NCI-H2029 treated with DMSO at 0.1 percent for 48 hours (cell line): ENCODE measurements around the gene MIR17HG.
"Not testable (repeated sequence)": the region's sequence is repeated elsewhere in the genome, so short reads cannot be mapped to it uniquely, and the experiment has no call there.

Experiments used
- DNase-seq: peaks from one replicate; lab custom pipeline; 2025; lab: John Stamatoyannopoulos, UW

MIR17HG gene

DNA sequence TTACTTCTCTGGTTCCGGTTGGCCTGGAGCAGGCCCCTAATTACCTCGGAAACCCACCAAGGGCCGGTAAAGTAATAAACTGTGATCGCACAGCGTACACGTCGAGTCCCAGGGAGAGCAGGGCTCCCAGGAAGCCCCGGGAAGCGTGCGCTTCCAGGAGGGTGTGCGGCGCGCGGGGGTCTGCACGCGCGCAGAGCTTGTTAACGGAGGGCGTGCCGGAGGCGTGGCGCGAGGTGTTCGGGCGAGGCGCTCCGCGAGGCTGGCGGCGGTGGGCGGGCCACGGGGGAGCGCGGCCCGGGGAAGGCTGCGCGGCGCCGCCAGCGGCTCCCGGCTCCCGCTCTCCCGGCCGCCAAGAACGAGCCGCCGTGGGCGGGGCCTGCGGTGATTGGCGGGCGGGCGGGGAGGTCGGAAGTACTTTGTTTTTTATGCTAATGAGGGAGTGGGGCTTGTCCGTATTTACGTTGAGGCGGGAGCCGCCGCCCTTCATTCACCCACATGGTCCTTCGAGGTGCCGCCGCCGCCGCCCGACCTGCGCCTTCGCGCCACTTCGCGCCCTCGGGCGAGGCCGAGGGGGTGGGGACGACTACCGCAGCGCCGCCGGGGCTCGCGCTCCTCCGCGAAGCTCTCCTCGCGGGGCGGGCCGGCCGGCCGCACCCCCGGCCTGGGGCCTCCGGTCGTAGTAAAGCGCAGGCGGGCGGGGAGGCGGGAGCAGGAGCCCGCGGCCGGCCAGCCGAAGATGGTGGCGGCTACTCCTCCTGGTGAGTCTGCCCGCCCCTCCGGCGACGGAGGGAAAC lies at the start of gene MIR17HG:
Gene MIR17HG (plus strand): TSS at position 486 of the 794 bp plus-strand sequence.
- DNase-seq, result peak; percentile 61

DNA sequence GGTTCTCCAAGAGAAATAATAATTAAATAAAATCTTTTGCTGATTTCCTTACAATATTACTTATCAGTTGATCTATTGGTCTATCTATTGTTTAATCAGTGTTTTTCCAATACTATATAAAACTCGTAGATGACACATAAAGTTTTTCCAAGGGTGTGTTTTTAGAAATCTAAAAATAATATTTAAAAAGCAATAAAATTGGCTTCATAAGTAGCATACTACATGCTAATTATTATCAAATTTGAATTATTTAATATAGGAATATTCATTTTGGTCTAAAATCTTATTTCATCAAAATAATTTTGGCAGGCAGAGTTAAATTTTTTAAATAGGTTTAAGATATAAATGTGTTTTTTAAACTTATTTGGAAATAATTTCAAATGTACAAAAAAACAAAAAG lies 49.4 kb upstream of the MIR17HG start:
- no peak for DNase-seq

DNA sequence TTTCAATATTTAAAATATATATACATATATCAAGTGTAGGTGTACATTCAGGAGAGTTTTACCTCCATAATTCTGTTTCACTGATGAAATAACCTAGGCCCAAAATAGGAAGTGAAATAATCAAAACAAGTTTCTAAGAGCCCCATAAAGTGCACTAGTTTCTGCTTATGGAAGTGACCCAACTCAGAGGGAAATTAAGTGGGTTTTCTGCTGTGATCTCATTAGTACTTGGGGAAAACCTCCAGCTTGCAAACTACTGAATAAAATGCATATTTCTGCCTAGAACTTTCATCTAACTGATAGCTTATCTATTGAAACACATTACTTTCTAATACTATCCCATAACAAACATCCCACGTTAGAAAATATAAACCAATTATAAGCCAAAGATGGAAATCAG lies 45.4 kb upstream of the MIR17HG start:
- DNase-seq, result no peak

DNA sequence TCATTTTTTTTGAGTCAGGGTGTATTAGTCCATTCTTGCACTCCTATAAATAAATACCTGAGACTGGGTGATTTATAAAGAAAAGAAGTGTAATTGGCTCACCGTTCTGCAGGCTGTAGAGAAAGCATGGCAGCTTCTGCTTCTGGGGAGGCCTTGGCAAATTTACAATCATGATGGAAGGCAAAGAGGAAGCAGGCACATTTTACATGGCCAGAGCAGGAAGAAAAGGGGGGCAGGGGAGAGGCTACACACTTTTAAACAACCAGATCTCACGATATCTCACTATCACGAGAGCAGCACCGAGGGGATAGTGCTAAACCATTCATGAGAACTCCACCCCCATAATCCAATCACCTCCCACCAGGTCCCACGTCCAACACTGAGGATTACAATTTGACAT lies 44.5 kb upstream of the MIR17HG start:
- DNase-seq, result no peak

DNA sequence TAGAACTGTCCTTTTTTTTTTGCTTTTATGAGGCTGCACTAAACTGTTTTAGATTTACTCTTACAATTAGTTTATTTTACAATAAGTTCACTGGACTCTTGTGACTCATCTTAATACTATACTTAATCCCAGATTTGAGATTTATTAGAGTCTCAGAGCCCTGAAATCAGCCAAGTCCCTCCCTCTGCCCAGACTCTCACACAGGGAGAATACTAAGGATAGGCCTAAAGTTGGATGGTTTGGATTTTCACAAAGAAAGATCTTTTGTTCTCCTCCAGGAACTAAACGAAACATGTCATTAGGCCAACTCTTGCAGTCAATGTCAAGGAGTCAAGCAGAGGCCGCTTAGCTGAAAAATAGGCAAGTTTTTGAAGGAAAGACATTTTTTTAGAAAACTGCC lies 42.7 kb upstream of the MIR17HG start:
- no peak for DNase-seq

DNA sequence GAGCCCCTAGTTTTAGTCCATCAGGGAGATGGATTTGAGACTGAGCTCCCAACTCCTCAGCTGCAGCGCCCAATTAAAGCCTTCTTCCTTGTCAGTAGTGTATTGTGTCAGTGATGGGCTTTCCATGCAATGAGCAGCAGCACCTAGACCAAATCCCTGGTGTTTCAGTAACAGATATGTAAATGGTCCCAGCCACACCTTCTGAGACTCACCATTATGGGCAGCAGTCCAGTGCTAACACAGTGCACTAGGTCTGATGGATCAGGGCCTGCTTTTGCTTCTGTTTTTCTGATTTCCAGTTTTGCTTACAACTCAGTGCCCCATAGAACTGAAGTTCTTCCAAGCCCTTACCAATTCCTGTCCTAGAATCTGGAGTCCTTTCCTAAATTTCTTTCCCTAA lies 41.8 kb upstream of the MIR17HG start:
- no peak for DNase-seq

DNA sequence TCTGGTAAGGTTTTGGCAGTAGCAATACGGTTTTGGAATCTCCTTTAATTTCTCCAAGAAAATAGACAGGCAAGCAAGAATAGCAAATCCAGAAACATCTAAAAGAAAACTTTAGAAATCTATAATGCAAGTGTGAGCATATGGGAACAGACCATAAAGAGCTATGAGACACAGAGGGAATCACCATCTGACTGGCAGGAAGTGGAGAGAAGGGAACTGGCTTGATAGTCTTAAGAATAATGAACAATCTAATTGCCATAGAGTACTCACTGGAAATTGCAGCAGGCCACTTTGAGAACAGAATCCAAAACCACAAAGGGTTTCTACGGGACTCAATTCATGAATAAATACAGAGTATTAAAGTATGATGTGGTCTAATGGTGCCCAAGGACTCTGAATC lies 39.6 kb upstream of the MIR17HG start:
- DNase-seq, result no peak

DNA sequence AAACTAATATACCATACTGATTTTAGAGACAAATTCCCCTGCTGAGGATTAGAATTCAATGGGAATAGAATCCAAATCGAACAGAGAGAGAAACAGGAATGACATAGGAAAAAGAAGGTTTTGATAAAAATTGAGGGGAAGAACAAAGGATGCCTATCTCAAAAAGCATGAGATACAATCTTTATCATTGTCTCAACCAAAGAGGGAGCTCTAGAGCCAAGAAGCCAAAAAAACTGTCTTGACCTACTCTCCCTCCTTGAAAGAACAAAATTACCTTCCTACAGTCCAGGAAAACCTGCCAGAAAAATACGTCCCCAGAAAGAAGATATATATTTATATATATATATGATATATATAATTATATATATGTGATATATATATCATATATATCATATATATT lies 39.2 kb upstream of the MIR17HG start:
- DNase-seq, result no peak

DNA sequence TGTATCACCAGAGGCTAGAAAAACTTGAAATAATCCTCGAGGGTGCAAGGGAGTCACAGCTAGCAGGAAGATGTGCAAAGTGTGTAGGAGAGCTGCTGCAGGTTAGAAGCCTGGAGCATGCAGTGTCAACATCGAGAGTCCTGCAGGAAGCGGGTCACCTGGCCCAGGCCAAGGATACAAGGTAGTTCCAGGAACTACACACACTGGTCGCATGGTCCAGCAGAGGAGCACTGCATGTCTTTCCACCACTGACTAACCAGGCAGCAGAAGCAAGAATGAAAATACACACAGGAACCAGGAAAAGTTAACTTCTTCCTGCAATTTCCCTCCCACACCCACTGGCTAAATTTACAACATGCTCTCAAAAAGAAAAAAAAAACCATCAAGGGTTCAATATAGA lies 36.0 kb upstream of the MIR17HG start:
- no peak for DNase-seq

DNA sequence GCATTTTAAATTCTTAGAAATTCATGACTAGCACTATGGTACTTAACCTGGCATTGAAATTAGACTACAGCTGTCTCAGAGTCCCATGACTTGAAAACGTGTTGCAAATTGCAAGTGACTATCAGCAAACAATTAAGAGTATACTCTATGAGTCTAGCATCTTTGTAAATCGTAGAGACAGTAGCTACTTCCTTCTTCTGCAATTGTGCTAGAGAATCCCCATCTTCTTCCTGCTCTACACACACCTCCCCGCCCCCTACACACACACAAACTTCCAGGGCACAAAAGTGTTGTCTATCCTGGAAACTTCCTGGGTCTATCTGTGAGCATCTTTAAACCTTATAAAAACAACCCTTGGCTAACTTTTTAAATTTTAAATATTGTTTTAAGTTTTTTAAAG lies 35.2 kb upstream of the MIR17HG start:
- no peak for DNase-seq

DNA sequence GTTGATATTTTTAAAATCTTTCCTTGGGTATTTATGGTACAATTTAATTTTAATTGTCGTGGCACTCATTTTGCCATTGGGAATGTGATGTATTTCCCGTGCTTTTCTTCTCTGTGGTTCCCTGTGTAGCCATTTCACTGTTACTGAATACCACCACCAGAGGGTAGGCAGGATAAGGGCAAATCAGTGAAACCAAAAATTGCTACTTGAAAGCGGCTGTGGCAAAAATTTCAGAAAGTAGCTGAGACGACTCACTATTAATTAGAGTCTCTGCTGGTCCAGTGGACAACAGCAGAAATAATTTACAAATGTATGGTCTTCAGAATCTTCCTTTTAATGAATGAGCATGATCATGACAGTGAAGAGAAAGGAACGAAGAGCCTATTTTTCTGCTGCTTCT lies 34.4 kb upstream of the MIR17HG start:
- no peak for DNase-seq

DNA sequence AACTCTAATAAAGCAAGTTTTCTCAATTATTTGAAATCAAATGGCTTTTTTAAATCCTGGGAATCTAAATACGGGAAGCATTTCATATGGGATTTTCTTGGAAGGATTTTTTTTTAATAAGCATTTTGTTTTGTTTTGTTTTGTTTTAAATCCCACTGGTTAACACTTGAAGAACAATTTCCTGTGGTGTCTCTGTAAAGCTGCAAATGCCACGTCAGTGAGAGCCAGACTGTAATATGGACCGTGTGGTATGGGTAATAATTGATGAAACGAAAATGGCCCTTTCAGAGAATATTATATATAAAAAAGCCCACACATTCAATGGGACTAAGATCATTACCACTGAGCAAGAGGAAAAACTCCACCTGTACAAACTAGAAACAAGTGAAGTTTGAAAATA lies 33.9 kb upstream of the MIR17HG start:
- no peak for DNase-seq

DNA sequence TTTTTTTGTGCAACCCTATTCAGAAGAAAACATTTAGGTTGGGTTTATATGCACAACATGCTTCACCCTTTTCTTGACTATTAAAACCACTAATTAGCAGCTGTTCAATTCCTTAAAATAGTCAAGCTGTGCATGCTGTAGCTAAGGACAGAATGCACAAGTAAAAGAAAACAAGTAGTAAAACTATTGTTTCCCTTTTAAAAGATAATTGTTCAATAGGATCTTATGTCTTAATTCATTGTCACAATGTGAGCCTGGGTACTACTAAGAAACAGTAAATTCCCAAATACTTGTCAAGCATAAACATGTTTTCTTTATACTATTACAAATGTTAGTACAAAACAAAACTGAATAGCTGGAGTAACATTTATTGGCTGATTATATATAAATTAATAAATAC lies 32.6 kb upstream of the MIR17HG start:
- no peak for DNase-seq

DNA sequence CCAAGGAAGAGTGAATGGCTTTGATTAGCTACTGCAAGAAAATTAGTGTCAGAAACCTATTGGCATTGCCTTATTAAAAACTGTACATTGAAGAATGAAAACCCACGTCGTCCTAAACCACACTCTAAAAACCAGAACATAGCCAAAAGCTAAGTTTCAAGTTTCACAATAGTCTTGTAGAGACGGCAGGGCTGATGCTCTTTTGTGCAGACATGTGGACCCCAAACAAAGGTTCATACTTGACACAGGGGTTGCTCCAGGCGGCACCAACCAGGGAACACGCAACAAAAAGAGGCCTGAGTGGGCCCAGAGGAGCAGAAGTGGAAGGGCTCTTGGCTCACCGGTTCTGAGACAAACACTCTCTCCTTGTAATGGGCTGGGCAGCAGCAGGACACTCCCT lies 28.6 kb upstream of the MIR17HG start:
- DNase-seq, result no peak

DNA sequence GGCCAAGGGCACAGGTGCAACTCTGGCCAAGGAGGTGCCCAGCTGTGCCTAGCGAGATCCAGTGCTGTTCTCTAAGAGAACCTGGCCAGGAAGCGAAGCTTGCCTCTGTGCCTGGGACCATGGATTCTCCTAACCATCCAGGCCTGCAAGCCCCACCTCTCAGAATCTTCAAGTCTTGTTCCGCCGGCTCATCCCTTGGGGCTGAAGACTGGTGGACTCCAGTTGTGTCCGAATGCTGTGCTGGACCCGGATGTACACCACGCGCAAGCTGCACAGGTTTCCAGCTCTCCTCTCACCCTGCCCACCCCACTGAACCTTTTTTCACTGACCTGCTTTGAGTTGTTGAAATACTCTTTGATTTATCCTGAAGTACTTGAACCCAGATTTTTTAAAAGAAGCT lies 27.5 kb upstream of the MIR17HG start:
- DNase-seq, result no peak

DNA sequence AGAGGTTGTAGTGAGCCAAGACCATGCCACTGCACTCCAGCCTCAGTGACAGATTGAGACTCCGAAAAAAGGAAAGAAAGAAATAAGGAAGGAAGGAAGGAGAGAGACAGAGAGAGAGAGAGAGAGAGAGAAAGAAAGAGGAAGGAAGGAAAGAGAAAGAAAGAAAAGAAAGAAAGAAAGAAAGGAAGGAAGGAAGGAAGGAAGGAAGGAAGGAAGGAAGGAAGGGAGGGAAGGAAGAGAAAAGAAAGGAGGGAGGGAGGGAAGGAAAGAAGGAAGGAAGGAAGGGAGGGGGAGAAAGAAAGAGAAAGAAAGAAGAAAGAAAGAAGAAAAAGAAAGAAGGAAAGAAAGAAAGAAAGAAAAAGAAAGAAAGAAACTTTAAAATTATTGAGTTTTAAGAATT lies 26.5 kb upstream of the MIR17HG start:
- not testable (repeated sequence) for DNase-seq

DNA sequence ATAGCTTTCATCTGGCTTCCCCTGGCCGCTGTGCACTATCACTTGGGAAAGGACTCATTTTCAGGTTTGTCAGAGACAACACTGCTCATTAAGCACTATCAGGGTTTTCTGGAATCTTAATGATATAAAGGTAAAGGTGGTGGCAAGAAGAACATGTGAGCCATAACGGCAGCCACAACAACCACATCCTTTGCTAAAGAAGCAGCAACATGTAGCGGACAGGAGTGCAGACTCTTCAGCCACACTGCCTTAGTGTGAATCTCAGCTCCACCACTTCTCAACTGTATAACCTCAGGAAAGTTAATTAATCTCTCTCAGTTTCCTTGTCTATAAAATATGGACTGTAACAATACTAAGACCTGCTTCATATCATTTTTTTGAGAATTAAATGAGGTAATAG lies 24.1 kb upstream of the MIR17HG start:
- DNase-seq, result no peak

DNA sequence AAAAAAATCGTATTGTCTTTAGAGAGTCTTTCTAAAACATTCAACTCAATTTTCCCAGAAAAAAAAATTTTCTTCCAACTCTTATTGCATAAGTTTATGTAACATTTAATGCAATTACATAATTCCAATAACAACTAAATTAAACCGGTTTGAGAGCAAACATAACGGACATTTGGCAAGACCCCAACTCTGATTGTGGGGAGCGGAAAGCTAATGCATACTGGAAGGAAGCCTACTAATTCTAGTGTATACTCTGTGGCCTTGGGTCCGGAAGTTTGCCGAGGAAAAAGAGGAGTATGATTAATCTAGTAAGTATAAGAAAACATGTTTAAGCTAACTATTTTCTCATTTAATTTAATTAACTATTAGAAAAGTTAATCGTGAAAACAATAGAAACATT lies 21.3 kb upstream of the MIR17HG start:
- DNase-seq, result no peak

DNA sequence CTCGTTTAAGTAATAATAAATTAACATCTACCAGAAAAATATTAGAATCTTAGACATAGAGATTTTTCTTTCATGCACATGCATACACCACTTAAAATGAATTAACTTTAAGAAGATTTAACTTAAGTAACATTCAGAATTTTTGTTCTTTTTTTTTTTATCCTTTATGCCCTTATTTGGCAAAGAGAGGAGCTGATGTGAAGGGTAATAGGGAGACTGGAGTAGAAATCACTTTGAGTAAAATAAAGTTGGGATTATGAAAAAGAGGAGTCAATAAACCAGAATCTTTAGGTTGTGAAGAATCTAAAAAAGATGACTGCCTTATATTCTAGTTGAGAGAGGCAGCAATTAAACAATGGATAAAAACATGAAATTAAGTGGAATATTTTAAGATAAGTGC lies 18.8 kb upstream of the MIR17HG start:
- no peak for DNase-seq

DNA sequence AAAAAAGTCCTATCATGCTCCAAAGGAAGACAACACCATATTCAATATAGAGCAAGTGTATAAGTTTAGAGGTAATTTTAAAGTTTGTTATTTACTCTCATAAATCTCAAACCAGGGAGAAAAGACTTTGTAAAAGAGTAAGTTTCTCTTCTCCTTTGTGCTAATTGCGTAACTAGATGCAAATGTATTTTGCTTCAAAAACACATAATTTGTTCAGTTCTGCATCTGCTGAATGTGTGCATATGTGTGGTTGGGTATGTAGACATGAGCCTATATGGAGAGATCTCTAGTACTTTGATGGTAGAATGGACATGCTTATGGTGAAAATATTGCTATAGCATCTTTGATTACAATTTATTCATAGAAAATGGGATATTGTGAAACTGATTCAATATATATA lies 17.8 kb upstream of the MIR17HG start:
- DNase-seq, result no peak

DNA sequence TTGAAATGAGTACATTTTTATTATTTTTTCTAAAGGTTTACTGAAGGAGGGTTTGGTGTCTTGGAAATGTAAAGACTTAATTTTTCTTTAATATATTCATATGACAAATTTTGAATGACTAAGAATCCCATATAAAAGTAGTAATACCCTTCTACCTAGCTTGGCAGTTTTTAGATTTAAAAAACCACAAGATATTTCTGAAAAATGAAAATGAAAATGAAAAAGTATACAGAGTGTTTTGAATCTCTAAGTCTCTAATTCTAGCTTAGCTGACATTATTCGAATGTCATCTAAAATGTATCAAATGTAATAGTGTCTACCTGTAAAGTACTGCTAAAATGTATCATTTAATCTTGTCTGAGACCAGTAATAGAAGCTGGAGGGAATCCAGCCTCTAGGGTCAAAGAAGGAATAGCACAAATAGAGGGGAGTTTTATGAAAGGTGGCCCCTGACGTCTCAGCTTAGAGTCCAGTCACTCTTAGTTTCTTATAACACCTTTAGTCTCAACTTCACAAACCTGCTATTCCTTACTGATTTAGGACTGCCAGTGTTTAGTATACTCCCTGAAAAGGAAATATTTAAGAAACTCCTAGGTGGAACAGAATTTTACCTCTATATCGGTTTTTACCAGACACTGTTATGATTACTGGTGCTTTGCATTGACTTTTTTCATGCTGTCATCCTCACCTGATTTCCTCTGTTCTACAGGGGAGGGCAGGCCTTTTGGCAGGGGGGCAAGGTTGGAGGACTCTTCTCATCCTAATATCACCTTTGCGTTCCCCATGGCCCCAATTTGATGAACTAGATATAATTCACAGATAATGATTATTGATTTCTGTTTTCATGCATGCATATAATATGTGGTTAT lies 16.2 kb upstream of the MIR17HG start:
- no peak for DNase-seq

DNA sequence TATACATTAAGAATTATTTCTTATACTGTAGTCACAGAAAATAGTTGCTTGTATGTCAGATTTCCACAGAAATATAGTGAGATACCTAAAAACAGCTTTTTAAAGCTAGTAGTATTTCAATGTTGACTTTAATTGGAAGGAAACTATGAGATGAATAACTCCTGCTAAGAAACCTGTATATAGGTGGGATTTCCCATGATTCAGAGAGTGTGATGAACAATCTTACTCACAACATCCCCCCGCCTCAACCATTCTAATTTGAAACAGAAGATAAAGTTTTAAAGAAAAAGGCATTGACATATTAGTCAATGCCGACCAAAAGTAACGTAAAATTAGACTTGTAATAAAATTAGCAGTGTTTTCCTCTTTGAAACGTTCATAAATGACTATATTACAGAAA lies 1.4 kb upstream of the MIR17HG start:
- no peak for DNase-seq

DNA sequence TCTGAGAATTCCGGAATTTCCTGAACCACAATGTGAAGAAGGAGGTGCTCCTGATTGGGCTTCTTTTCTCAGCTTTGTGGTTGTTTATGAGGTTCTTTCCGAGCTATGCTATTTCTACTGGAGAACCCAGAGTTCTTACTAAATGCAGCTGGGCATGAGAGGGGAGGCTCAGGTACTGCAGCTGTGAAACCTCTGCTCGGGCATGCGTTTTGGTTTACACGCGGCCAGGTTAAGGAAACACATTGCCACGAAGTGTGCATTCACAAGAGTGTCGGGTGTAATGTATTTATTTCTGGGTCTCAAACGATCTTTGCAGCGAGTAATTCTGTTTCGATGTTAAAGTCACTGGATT lies 661 bp upstream of the MIR17HG start:
- no peak for DNase-seq
